Measurements from ENCODE around the gene AVL9.
"Not testable (repeated sequence)": the region's sequence is repeated elsewhere in the genome, so short reads cannot be mapped to it uniquely, and the experiment has no call there.

The AVL9 gene

DNA sequence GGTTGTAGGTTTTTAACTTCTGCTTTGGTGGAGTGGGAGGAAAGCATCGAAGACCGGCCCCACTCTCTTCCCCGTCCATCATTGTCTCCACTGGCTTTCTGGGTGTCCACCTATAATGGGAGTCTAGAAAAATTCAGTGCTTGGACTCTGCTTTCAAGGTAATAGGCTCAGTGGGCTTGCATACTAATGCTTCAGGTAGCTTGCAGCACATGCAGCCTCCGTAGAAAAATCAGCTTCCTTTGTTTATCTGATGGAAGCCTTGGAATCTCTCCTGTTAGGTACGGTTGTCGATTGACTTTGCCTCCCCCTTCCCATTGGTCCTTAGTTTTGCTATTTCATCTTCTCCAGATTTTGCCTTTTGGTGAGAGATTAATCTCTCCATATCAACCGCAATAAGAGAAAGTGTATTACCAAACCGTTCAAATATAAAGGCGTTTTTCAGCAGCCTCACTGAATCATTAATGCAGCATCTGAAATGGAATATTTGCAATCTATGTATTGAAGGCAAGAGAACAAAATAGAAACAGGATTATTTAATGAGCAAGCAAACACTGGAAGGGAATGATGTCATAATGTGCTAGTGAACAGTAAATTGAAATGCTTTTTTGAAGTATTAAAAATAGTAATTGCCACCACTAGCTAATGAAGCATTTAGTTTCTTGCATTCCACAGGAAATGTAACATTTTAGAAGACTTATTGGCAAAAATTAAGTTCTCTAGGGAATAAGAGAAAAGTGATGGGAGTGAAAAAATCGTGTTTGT is 944 bp downstream of the AVL9 start:
- no peak for DNase-seq

DNA sequence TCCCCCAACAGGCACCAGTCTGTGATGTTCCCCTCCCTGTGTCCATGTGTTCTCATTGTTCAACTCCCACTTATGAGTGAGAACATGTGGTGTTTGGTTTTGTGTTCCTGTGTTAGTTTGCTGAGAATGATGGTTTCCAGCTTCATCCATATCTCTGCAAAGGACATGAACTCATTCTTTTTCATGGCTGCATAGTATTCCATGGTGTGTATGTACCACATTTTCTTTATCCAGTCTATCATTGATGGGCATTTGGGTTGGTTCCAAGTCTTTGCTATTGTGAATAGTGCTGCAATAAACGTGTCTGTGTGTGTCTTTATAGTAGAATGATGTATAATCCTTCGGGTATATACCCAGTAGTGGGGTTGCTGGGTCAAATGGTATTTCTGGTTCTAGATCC is 4.5 kb downstream of the AVL9 start:
- not testable (repeated sequence) for DNase-seq

DNA sequence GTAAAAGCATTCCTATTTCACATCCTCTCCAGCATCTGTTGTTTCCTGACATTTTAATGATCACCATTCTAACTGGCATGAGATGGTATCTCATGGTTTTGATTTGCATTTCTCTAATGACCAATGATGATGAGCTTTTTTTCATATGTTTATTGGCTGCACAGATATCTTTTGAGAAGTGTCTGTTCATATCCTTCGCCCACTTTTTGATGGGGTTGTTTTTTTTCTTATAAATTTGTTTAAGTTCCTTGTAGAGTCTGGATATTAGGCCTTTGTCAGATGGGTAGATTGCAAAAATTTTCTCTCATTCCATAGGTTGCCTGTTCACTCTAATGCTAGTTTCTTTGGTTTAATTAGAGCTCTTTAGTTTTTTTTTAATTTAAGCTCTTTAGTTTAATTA is 4.9 kb downstream of the AVL9 start:
- DNase-seq = not testable (repeated sequence)

DNA sequence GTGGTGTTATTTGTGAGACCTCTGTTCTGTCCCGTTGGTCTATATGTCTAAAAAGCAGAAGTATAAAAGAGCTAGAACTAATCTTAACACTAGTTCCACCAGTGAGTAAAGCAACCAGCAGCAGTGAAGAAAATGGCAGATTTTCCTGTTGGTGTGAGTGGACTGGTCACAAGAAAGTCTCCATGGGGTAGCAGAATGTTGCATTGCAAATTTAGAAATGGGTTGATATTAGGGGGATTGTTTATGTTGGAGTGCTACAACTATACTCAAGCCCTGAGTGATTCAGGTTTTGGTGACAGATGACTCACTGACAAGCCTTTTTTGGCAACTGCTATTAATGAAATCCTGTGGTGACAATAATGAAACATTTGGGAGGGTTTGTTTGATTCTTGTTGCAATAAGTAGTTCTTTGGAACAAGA is 5.6 kb downstream of the AVL9 start:
- no peak for DNase-seq

DNA sequence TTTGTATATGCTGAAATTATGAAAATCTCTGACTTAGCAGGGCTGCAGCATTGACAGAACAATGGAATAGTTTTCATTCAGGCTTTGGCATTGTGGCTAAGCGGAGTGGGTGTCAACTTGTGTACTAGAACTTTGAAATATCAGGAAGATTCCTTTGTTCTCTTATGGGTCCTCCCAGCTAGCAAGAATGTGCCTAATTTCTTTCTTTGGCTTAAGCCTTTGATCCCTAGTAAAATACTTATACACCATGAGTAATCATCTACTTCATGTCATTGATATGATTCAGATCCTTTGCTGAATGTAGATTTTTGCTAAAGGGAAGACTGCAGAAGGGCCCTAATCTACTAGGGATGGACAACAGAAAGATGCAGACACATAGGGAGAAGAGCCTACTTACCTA is 6.2 kb downstream of the AVL9 start:
- DNase-seq = no peak

DNA sequence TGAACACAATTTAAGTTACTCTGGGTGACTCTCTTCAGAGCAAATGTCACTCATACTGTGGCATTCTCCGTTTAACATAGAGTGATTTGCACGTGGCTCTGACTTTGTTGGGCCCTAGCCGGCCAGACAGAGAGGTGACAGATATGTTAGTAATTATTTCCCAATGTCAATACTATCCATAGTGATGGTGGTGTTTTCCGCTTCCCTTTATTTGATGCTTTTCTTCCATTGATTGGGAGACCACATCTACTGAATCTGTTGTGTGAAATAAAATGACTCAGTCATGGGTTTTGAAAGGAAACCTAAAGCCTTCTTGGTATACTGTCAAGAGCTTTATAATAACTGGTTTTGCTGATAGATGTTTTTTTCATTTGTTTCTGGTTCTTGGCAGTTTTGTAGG is 7.4 kb downstream of the AVL9 start:
- no peak for DNase-seq

DNA sequence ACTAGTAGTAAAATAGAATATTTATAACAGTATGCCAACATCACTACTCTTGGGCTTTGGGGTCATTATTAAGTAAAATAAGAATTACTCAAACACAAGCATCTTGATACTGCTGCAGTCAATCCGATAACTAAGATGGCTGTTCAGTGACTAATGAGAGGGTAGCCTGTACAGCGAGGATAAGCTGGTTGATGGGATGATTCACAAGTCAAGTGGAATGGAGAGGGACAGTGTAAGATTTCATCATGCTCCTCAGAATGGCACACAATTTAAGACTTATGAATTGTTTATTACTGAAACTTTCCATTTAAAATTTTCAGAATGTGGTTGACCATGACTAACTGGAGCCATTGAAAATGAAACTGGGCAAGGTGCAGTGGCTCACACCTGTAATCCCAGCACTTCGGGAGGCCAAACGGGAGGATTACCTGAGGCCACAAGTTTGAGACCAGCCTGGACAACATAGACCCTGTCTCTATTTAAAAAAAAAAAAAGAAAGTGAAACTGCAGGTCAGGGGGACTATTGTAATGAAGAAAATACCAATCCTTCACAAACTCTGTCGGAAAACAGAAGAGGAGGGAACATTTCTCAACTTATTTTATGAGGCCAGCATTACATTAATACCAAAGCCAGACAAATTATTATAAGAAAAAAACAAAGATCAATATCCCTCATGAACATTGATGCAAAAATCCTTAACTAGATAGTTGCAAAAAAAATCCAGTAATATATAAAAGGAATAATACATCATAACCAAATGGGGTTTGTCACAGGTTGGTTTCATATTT is 11.2 kb downstream of the AVL9 start:
- no peak for DNase-seq

DNA sequence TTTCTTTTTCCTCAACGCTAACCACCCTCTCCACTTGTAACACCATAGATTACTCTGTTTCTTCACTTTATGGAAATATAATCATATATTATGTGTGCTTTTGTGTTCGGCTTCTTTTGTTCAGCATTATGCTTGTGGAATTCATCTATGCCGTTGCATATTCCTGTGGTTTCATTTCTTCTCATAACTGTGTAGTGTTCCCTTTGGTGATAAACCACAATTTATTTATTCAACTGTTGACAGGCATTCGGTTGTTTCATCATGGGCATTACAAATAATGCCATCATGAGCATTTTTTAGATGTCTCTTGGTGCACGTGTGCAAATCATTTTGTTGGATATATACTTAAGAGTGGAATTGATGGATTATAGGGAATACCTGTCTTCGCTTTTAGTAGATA is 12.1 kb downstream of the AVL9 start:
- DNase-seq = no peak

DNA sequence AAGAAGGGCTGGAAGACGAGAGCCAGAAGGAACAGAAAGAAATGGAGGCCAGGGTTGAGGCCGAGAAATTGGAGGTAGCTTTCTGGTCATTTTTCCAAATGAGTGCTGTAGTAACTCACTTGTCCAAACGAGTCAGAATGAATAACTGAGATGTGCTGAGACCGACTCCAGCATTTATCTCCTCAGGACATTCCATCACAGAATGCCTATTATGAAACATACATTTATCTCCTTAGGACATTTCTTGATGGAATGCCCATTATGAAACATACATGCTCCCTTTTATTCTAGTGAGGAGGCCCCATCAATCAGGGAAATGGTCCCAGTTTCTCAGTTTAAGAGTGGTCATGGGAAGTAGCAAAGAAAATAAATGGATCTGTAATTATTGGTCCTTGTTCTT is 16.5 kb downstream of the AVL9 start:
- DNase-seq = no peak

DNA sequence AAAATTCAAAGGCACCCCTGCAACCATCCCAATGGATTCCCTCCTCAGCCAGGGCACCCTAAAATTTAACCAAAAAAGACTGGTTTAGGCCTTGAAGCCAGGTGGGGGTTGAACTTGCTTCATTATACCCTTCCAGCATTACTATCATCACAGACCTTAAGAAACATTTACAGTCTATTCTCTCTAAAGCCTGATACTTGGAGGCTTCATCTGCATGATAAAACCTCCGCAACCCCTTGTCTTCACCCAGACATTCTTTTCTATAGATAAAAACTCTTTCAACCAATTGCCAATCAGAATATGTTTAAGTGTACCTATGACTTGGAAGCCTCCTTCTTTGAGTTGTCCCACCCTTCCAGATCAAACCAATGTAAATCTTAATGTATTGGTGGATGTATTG is 17.9 kb downstream of the AVL9 start:
- no peak for DNase-seq

DNA sequence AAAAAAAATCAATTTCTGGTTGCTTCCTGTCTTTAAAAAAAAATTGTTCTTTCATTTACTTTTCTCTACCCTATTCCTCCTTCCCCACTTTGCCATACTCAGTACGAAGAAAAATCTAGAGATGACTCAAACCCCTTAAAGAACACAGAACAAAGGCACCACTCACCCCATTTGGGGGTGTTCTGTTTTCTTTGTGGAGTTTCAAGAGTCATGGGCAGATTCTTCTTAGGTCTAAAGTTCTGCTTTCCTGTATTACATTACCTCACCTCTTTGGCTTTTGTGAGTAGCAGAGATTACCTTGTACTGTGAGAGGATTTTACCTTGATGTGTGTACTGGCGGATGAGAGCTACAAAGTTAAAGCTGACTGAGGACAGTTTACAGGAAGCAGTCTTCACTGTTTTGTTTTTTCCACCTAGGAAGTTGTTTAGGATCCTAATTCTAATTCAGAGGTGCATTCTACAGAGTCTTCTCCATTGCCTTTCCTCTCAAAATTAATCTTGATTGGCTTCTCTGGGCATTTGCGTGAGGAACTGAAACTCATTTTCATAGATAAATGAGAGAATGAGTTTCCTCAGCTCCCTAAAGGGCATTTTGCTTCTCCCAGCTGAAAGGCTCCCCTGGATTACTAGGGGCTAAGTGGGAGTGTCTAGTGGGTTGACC is 20.7 kb downstream of the AVL9 start:
- no peak for DNase-seq

DNA sequence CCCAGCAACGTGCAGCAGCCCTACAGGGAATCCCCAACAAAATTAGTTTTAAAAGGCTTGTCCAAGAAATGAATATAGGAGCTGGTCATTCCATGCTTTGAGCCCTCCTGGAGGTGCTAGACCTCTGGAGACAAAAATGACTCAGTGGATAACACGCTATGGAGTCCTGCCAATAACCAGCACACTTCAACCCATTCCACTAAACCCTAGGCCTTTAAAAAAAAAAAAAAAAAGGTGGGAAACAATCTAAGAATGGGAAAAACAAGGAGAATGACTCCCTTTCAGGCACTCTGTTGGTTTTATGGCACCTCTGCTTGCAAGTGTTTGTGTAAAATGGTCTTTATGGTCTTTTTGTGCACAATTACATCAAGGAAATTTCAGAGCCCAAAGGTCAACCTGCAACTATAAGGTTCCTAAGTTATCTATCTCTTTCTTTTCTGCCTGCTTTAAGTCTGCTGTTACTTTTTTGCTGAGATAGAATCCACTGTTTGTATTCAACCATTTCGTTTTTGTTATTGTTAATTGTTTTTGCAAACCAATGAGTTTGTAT is 21.3 kb downstream of the AVL9 start:
- DNase-seq = no peak

DNA sequence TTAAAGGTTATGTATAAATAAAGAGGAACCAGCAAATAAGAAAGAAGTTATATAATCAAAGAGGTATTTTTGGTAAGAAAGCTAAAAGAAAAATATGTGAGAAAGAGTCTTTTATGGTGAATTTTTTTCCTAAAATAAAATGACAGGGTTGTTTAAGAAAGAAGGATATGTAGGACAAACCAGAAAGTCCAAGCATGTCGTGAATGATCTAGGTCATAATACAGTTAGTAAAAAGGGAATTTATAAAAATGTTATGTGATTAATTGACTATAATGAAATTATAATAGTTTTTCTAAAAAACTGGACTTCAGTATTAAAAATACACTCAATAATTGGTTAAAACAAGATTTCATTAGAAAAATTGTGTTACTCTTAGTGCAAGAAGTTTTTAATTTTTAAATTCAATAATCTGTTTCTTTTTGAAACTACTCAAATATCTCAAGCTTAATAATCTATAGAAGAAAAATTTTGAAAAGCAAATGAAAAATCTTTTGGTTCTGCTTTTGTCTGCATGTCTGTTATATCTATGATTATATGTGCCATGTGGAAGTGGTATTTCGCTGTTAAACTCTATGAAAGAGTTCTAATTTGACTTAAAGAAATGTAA is 23.3 kb downstream of the AVL9 start:
- DNase-seq = no peak

DNA sequence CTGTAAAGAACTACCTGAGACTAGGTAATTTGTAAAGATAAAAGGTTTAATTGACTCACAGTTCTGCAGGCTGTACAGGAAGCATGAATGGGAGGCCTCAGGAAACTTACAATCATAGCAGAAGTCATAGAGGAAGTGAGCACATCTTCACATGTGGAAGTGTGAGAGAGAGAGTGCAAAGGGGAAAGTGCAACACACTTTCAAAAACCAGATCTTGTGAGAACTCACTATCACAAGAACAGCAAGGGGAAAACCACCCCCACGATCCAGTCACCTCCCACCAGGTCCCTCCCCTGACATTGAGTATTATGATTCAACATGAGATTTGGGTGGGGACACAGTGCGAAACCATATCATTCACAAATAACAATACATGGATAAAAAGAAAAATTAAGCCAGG is 24.5 kb downstream of the AVL9 start:
- DNase-seq = no peak

DNA sequence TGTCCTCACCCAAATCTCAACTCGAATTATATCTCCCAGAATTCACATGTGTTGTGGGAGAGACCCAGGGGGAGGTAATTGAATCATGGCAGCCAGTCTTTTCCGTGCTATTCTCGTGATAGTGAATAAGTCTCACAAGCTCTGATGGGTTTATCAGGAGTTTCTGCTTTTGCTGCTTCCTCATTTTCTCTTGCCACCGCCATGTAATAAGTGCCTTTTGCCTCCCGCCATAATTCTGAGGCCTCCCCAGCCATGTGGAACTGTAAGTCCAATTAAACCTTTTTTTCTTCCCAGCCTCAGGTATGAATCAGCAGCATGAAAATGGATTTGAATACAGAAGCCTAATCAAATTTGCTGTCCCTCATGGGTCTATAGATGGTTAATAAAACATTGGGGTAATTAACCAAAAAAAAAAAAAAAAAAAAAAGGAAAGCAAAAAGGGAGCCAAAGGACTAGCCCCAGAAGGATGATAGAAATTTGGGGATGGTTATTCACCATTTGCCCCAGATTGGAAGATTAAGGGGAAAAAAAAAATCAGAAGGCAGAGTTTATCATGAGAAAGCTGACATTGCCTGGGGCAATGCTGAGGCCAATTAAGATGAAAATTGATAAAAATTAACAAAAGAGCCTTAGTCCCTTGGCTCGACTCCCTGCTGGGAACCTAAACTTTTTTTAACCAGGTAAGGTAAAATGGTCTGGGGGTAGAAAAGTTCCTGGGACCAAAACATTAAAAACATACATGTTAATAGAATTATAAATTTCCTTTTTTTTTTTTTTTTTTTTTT is 27.6 kb downstream of the AVL9 start:
- DNase-seq = no peak

DNA sequence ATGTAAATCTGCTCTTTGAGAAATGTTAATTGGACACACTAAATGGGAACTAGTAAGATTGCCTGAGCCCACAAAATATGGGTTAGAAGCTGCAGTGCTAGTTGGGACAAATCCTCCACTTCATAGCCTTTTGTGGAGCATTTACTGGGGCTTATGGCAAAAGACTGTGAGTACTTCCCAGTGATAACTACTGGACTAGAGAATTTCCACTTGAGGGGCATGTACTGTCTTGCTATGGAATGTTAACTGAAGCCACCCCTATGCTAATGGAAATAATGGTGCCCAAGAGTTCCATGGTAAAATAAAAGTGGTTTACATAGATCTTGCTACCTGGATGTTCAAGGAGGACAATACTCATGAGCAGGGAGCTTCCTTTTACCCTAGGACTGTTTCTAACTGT is 29.3 kb downstream of the AVL9 start:
- DNase-seq = no peak

DNA sequence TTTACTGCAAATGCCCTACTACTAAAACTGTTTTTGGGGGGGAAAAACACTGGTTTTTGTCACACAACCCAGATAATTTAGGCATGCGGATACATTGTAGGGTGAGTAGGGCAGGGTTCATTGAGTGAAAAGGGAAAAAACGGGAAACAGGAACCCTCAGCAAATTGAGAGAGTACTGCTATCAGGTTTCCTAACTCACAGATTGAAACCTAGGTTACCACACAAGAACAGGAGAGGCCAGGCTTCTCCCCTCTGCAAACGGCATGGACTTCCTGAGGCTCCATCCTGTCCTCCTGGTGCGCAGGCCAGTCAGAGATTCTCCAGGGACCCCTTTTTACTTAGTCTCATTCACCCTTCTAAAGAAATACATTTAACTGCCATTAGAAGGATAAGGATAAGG is 30.6 kb downstream of the AVL9 start:
- DNase-seq = no peak

DNA sequence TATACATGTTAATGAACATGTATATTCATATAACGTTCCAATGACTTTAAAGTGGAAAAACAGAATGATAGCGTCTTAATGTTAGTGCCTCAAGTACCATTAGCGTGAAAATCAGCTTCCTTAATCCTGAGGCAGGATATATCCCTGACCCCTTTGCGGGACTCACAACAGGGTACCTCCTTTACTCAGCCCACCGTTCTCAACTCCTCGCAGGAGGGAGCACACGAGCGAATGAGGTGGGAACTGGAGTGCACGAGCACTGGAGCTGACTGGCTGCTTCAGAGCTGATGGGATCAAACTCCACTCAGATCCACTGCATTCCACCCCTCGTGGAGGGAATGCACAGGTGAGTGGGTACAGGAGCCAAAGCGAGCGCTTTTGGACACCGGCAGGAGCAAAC is 36.1 kb downstream of the AVL9 start:
- DNase-seq = no peak

DNA sequence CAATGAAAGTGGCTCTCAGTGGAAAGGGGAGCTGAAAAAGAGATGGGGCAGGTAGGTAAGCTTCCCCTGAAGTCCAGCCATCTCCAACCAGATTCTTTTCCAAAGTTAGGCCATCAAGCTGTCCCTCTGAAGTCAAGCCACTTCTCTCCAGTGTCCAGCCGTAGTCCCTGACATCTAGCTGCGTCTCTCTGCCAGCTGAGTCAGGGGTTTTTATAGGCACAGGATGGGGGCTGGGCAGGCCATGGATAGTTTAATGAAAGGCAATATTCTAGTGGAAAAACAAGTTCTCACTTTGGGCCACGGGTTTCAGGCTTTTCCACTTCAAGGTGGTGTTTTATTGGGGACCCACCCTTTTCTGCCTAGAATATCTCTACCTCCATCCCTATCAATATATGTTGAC is 36.8 kb downstream of the AVL9 start:
- DNase-seq = no peak

DNA sequence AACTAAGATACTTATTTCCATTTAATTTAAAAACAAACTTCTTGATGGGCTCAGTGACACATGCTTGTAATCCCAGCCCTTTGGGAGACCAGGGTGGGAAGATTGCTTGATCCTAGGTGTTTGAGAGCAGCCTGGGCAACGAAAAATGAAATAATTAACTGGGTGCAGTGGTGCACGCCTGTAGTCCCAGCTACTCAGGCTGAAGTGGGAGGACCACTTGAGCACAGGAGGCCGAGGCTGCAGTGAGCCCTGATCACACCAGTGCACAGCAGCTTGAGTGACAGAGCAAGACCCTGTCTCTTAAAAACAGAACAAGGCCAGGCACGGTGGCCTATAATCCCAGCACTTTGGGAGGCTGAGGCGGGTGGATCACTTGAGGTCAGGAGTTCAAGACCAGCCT is 37.4 kb downstream of the AVL9 start:
- no peak for DNase-seq

DNA sequence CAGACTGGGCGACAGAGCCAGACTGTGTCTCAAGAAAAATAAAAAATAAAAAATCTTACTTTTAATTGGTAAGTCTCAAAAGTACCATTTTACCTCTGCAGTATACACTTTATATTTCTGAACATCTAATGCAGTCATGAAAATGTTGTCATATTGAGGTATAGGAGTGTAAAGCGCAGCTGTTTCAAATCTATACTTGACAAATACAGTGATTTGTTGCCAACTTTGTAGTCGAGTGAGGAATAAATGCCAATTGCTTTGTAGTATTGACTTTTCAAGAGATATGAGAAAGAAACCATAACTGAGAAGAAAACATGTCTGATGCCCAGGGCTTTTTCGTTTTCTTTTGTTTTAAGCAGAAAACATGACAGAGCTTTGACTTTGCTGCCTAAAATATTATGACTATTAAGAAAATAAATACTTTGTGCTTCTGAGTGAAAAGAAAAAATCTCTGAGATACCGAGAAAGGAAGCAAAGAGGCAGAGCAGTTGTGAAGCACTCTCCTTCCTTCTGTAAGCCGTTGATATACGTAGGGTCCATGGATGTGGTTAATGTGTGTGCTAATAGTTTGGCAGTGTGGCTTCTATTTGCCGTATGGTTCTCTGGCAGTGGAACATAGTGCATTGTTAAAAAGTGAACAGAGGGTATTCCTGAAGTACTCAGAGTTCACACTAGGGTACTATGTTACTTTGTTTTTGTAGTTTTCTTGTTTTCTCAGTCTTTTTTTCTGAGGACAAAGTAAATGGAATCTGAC is 38.2 kb downstream of the AVL9 start:
- DNase-seq = no peak

All from NCI-H2081 treated with DMSO at 0.1 percent for 48 hours (cell line).